Fibroblast of lung (primary cell): Measurements from ENCODE around the gene CIAPIN1.

Experiments used
- CTCF ChIP-seq, 2 donors: IDR thresholded peaks in 1 of 2; conservative IDR thresholded peaks in 1 of 2; 1 replicate in 1 of 2; 2 replicates in 1 of 2; pipeline ENCODE4 v1.5.1; 2011 to 2012; ENCODE audit warnings: low read length in 2 of 2, control low read depth in 1 of 2, inconsistent platforms in 1 of 2, low read depth in 1 of 2, mild to moderate bottlenecking in 1 of 2
- EZH2 ChIP-seq: IDR thresholded peaks from 2 replicates; pipeline ENCODE4 v1.5.1; 2012; ENCODE audit warnings: low read length, control low read depth, mild to moderate bottlenecking; ENCODE audit errors: missing control alignments

GRCh38 chr16:57462209-57462977, 15.2 kb upstream of the CIAPIN1 start, which contains the start of gene POLR2C:
- TF ChIP-seq CTCF (conservative IDR thresholded peaks at IDR 0.05 in 1 of 2, IDR thresholded peaks at IDR 0.05 in 1 of 2; ENCODE audit: low read depth in 1 of 2, low read length in 2 of 2), result peak; percentile 70 to 93
- no peak for TF ChIP-seq EZH2
